GM19324 (cell line): ENCODE results near the gene TAF4.
"Not testable (repeated sequence)": the region's sequence is repeated elsewhere in the genome, so short reads cannot be mapped to it uniquely, and the experiment has no call there.

Experiments
- ATAC-seq: cut with Tn5 transposase; IDR thresholded peaks from one replicate; pipeline ENCODE4 v1.9.1; 2021; ENCODE audit warnings: mild to moderate bottlenecking, moderate library complexity; ENCODE audit not compliant: unreplicated experiment, low FRiP score

Gene TAF4

GRCh38 chr20:62083312-62083711 is 17.6 kb upstream of the TAF4 start:
- ATAC-seq = no peak

GRCh38 chr20:62080249-62080990 is 14.7 kb upstream of the TAF4 start:
- no peak for ATAC-seq

GRCh38 chr20:62079166-62079565 is 13.5 kb upstream of the TAF4 start:
- no peak for ATAC-seq

- no peak for ATAC-seq
Observed at GRCh38 chr20:62073323-62073722, 7.6 kb upstream of the TAF4 start.

GRCh38 chr20:62071669-62072430 is 6.2 kb upstream of the TAF4 start:
- not testable (repeated sequence) for ATAC-seq

- ATAC-seq = no peak
Observed at GRCh38 chr20:62069741-62070216, 4.1 kb upstream of the TAF4 start.

- no peak for ATAC-seq
Observed at GRCh38 chr20:62068997-62069396, 3.3 kb upstream of the TAF4 start.

GRCh38 chr20:62067547-62068260 is 2.0 kb upstream of the TAF4 start:
- ATAC-seq = no peak

GRCh38 chr20:62066983-62067433 is 1.3 kb upstream of the TAF4 start:
- no peak for ATAC-seq

GRCh38 chr20:62066339-62066982 is 780 bp upstream of the TAF4 start:
- peak; percentile 36 for ATAC-seq

GRCh38 chr20:62064770-62065673 is 659 bp downstream of the TAF4 start:
- ATAC-seq = peak; percentile 44

- ATAC-seq = no peak
Observed at GRCh38 chr20:62063981-62064769, 1.5 kb downstream of the TAF4 start.

- ATAC-seq = no peak
Observed at GRCh38 chr20:62063315-62063980, 2.2 kb downstream of the TAF4 start.

GRCh38 chr20:62062661-62063314 is 2.9 kb downstream of the TAF4 start:
- ATAC-seq = no peak

GRCh38 chr20:62061851-62062423 is 3.7 kb downstream of the TAF4 start:
- no peak for ATAC-seq

- ATAC-seq = no peak
Observed at GRCh38 chr20:62060631-62061541, 4.8 kb downstream of the TAF4 start.
